ENCODE data around the gene CNTD1. TPM values are rescaled to one million over a fixed set of nuclear protein-coding genes. Genes with fewer than 3 reads are reported as not detected.
"Not testable (repeated sequence)": the region's sequence is repeated elsewhere in the genome, so short reads cannot be mapped to it uniquely, and the experiment has no call there.

The CNTD1 gene
- total RNA-seq, 1 donor from 2014 or later: not detected

DNA sequence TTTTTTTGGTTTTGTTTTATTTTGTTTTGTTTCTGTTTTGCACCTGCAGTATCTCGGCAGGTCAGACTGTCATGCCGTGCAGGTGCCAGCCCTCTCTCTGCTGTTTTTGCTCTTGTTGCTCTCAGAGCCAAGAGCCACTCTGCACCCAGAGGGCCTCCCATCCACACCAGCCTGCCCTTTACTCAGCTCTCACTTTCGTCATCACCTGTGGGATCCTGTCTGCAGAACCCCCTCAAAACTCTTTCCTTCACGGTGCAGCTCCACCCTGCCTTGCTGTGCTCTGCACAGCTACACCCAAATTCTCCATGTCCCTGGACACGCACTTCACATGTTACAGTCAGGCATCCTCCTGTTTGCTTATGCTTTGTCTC is 54.9 kb downstream of the CNTD1 start:
- DNase-seq: no peak
- intact Hi-C loops (cut with DNase I): no loop called here
- ATAC-seq (ENCODE audit: poor library complexity): no peak

- ATAC-seq (ENCODE audit: poor library complexity) (no peak), DNase-seq (no peak)
- intact Hi-C loops (cut with DNase I): no loop called here
Measured at GRCh38 chr17:42853968-42854790, 55.5 kb downstream of the CNTD1 start.

DNA sequence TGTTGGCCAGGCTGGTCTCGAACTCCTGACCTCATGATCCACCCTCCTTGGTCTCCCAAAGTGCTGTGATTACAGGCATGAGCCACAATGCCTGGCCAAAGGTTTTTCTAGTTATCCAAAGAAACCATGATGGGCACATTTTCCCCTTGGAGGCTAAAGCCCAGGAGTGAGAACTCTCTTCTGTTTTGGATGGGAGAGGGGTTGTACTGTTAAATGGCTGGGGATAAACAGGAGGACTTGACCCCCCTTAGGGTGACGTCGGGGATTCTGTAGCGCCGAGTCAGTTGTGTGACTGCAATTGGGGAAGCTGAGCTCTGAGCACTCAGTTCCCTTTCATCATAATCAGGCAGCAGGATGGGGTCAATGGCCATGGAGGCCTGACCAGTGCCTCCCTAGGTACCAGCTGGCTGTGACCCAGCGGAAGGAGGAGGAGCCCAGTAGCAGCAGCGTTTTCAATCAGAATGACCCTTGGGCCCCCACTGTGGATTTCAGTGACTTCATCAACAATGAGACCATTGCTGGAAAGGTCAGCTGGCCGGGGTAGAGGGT is 56.5 kb downstream of the CNTD1 start:
- ATAC-seq (ENCODE audit: poor library complexity) (no peak), DNase-seq (no peak)
- intact Hi-C loops (cut with DNase I): no loop called here

DNA sequence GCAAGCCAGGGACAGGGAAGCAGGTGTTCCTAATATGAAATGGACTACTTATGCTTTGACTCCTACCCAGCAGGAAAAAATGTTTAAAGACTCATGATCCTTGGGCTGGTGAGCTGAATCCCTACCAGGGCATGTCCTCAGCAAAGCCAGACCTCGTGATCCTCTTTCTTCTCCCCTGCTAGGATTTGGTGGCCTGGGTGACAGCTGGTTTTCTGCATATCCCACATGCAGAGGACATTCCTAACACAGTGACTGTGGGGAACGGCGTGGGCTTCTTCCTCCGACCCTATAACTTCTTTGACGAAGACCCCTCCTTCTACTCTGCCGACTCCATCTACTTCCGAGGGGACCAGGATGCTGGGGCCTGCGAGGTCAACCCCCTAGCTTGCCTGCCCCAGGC is 57.4 kb downstream of the CNTD1 start:
- DNase-seq; ATAC-seq (ENCODE audit: poor library complexity); intact Hi-C loops (cut with DNase I): not testable (repeated sequence)

DNA sequence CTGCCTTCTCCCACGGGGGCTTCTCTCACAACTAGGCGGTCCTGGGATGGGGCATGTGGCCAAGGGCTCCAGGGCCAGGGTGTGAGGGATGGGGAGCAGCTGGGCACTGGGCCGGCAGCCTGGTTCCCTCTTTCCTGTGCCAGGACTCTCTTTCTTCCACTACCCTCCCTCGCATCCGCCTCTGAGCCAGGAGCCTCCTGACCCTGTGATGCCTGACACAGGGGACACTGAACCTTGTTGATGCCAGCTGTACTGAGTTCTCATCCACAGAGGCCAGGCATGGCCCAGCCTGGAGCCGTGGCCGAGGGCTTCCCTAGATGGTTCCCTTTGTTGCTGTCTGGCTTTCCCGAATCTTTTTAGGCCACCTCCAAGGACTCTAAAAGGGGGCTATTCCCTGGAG is 57.9 kb downstream of the CNTD1 start:
- ATAC-seq (ENCODE audit: poor library complexity); DNase-seq; intact Hi-C loops (cut with DNase I): not testable (repeated sequence)

DNA sequence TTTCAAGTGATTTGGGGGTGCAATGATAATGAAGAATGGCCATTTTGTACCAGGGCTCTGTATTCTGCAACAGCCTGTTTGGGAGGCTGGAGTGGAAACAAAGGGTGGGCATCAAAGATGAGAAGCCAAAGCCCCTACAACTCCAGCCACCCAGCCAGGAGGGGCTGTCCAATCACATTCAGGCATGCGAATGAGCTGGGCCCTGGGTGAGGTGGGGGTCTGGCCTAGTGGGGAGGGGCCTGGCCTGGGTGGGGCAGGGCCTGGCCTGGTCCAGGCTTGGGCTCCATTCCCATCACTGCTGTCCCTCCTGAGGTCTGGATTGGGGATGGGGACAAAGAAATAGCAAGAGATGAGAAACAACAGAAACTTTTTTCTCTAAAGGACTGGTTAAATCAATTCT is 58.7 kb downstream of the CNTD1 start:
- DNase-seq (no peak), ATAC-seq (ENCODE audit: poor library complexity) (no peak)
- intact Hi-C loops (cut with DNase I): no loop called here

Small RNAs within 50 kb of the gene (microRNA-seq; reads per million reads assigned to microRNA genes)
- gene MIR6781: not detected

Other genes starting within 250 kb of the CNTD1 start
- gene HSD17B1, start 245.9 kb upstream of the CNTD1 start, total RNA-seq: 0.78 TPM
- gene COASY, start 236.7 kb upstream of the CNTD1 start, total RNA-seq: 41.6 TPM
- 69.1 TPM for gene MLX, start 231.8 kb upstream of the CNTD1 start, total RNA-seq
- gene PSMC3IP, start 221.1 kb upstream of the CNTD1 start, total RNA-seq: 2.3 TPM
- 21.4 TPM for gene RETREG3, start 189.5 kb upstream of the CNTD1 start, total RNA-seq
- 49.1 TPM for gene TUBG1, start 189.2 kb upstream of the CNTD1 start, total RNA-seq
- gene TUBG2, start 139.6 kb upstream of the CNTD1 start, total RNA-seq: 12.4 TPM
- 27.5 TPM for gene PLEKHH3, start 121.9 kb upstream of the CNTD1 start, total RNA-seq
- gene CCR10, start 117.0 kb upstream of the CNTD1 start, total RNA-seq: 1.0 TPM
- 4.2 TPM for gene CNTNAP1, start 116.3 kb upstream of the CNTD1 start, total RNA-seq
- 47.2 TPM for gene EZH1, start 53.8 kb upstream of the CNTD1 start, total RNA-seq
- 38.2 TPM for gene RAMP2, start 37.6 kb upstream of the CNTD1 start, total RNA-seq
- 30.3 TPM for gene VPS25, start 25.4 kb upstream of the CNTD1 start, total RNA-seq
- gene WNK4, start 18.3 kb upstream of the CNTD1 start, total RNA-seq: not detected
- gene COA3, start 157 bp upstream of the CNTD1 start, total RNA-seq: 67.2 TPM
- gene BECN1, start 25.4 kb downstream of the CNTD1 start, total RNA-seq: 78.0 TPM
- 74.7 TPM for gene PSME3, start 34.5 kb downstream of the CNTD1 start, total RNA-seq
- 0.32 TPM for gene AOC2, start 45.7 kb downstream of the CNTD1 start, total RNA-seq
- gene AOC3, start 52.3 kb downstream of the CNTD1 start, total RNA-seq: 8.3 TPM
- not detected for gene G6PC1, start 101.9 kb downstream of the CNTD1 start, total RNA-seq
- 30.6 TPM for gene AARSD1, start 165.6 kb downstream of the CNTD1 start, total RNA-seq
- gene PTGES3L, start 181.2 kb downstream of the CNTD1 start, total RNA-seq: 50.6 TPM
- 10.0 TPM for gene RUNDC1, start 181.7 kb downstream of the CNTD1 start, total RNA-seq
- gene RPL27, start 199.6 kb downstream of the CNTD1 start, total RNA-seq: 675 TPM
- gene IFI35, start 207.9 kb downstream of the CNTD1 start, total RNA-seq: 14.4 TPM
- gene VAT1, start 223.5 kb downstream of the CNTD1 start, total RNA-seq: 89.7 TPM
- 0.65 TPM for gene RND2, start 226.4 kb downstream of the CNTD1 start, total RNA-seq